ENCODE results near the gene DAB2IP. TPM values are rescaled to one million over a fixed set of nuclear protein-coding genes. Genes with fewer than 3 reads are reported as not detected.

Gene DAB2IP
- total RNA-seq, 3 donors from 2014 or later: 109 to 157 (median 111) TPM

- H3K36me3 ChIP-seq (ENCODE audit: low read depth): no peaks in the 10 kb centered on the region
- intact Hi-C loops (cut with DNase I, micrococcal nuclease): no loop called here
- no peak for TF ChIP-seq CTCF (IDR thresholded peaks at IDR 0.05)
- ATAC-seq (no peak), DNase-seq (peak; percentile 59 to 74 (median 68))
- H3K4me3 ChIP-seq: peak overlapping the region; percentile 51
- H3K9me3 ChIP-seq: no peaks in the 10 kb centered on the region
- peaks cover 18% of the 10 kb centered on the region for H3K4me1 ChIP-seq (ENCODE audit: low read depth)
Observed at GRCh38 chr9:121652021-121652837, 795 bp downstream of the DAB2IP start.

GRCh38 chr9:121652838-121653231 lies 1.4 kb downstream of the DAB2IP start:
- peak; percentile 3 for ATAC-seq
- intact Hi-C loops (cut with DNase I, micrococcal nuclease): no loop called here
- no peaks in the 10 kb centered on the region for H3K36me3 ChIP-seq (ENCODE audit: low read depth)
- H3K4me1 ChIP-seq (ENCODE audit: low read depth): peaks cover 18% of the 10 kb centered on the region
- DNase-seq: no peak
- TF ChIP-seq CTCF (IDR thresholded peaks at IDR 0.05): no peak
- H3K9me3 ChIP-seq: no peaks in the 10 kb centered on the region
- no peak overlapping the region for H3K4me3 ChIP-seq

- H3K4me1 ChIP-seq (ENCODE audit: low read depth): peaks cover 14% of the 10 kb centered on the region
- no peaks in the 10 kb centered on the region for H3K36me3 ChIP-seq (ENCODE audit: low read depth)
- DNase-seq: no peak
- no peaks in the 10 kb centered on the region for H3K9me3 ChIP-seq
- ATAC-seq: no peak
- H3K4me3 ChIP-seq: no peak overlapping the region
- intact Hi-C loops (cut with DNase I, micrococcal nuclease): no loop called here
- no peak for TF ChIP-seq CTCF (IDR thresholded peaks at IDR 0.05)
Observed at GRCh38 chr9:121654499-121655140, 3.2 kb downstream of the DAB2IP start.

- intact Hi-C loops (cut with DNase I, micrococcal nuclease): no loop called here
- peak in 1 of 3 donors; percentile 15 for DNase-seq
Observed at GRCh38 chr9:121655231-121655755, 3.9 kb downstream of the DAB2IP start.

GRCh38 chr9:121656941-121657470 lies 5.6 kb downstream of the DAB2IP start:
- Histone ChIP-seq H3K4me3 (no peak overlapping the region), H3K9me3 (no peaks in the 10 kb centered on the region), H3K36me3 (ENCODE audit: low read depth) (no peaks in the 10 kb centered on the region), H3K4me1 (ENCODE audit: low read depth) (peaks cover 3% of the 10 kb centered on the region)
- DNase-seq (peak in 1 of 3 donors; percentile 28), ATAC-seq (no peak)
- intact Hi-C loops (cut with DNase I, micrococcal nuclease): no loop called here
- TF ChIP-seq CTCF (IDR thresholded peaks at IDR 0.05): no peak

More at GRCh38 chr9:121655231-121655755, 3.9 kb downstream of the DAB2IP start:
- no peaks in the 10 kb centered on the region for H3K9me3 ChIP-seq
- ATAC-seq: no peak
- no peak for TF ChIP-seq CTCF (IDR thresholded peaks at IDR 0.05)
- peaks cover 8% of the 10 kb centered on the region for H3K4me1 ChIP-seq (ENCODE audit: low read depth)
- no peaks in the 10 kb centered on the region for H3K36me3 ChIP-seq (ENCODE audit: low read depth)
- H3K4me3 ChIP-seq: no peak overlapping the region
